Neural crest cell (in vitro differentiated cells): Measurements from ENCODE around the gene WDR90. TPM values are rescaled to one million over a fixed set of nuclear protein-coding genes. Genes with fewer than 3 reads are reported as not detected.

Experiments
- DNase-seq: peaks from one replicate; pipeline ENCODE4 v3.0.0; 2021; ENCODE audit warnings: low read depth, mixed read lengths, low spot score
- H3K27ac Mint-ChIP-seq: one replicate; pipeline ENCODE4 v1.8.0; 2021; ENCODE audit warnings: mild to moderate bottlenecking, mixed read lengths; ENCODE audit not compliant: unreplicated experiment
- H3K27me3 Mint-ChIP-seq: 2 replicates; pipeline ENCODE4 v1.8.0; 2021; ENCODE audit warnings: low read depth, mild to moderate bottlenecking, mixed read lengths
- H3K36me3 Mint-ChIP-seq: 2 replicates; pipeline ENCODE4 v1.8.0; 2021; ENCODE audit warnings: low read depth, mild to moderate bottlenecking, mixed read lengths
- H3K4me1 Mint-ChIP-seq: 2 replicates; pipeline ENCODE4 v1.8.0; 2021; ENCODE audit warnings: mixed read lengths
- H3K4me3 Mint-ChIP-seq: one replicate; pipeline ENCODE4 v1.8.0; 2021; ENCODE audit warnings: mild to moderate bottlenecking, mixed read lengths
- H3K9me3 Mint-ChIP-seq: 2 replicates; pipeline ENCODE4 v1.8.0; 2021; ENCODE audit warnings: mixed read lengths
- total RNA-seq: library from RNA; stranded (reverse); gene quantifications from 2 replicates; pipeline ENCODE4 v1.2.1, GENCODE V29; 2021
- TF ChIP-seq, protein P1 (sequence below): fragments of 200-600 bp; sonication (generic); conservative IDR thresholded peaks from 2 replicates; pipeline ENCODE4 v1.5.0; 2021; ENCODE audit warnings: antibody characterized with exemption, mild to moderate bottlenecking

Gene WDR90
- total RNA-seq, 1 donor from 2014 or later = 97.0 TPM

DNA sequence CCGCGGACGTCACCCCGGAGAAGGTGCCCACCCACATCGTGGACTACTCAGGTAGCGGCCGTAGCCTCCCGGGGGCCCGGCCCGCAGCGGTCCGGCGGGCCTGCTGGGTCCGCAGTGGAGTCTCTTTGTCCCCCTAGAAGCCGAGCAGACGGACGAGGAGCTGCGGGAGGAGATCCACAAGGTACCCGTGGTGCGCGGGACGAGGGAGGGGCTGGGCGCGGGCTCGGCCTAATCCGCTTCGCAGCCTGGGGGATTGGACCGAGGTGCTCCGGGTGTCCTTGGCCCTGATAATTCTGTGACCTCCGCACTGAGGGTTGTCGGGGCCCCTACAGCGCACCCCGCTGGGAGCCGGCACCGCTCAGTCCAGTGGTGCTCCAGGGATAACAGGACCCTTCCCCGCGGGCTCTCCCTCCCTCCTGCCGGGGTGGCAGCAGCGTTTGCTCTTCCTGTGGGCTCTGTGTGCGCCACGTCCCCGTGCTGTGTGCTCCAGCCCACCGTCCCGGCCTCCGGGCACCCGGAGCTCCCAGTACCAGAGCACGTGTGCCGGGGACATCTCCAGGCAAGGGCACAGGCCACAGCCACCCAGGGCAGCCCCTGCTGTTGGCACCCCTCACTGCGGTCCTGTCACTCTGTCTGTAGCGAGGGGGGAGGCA, 19.5 kb downstream of the WDR90 start:
- Mint-ChIP-seq H3K4me3 (peak overlapping the region; percentile 84), H3K9me3 (no peaks in the 10 kb centered on the region)

DNA sequence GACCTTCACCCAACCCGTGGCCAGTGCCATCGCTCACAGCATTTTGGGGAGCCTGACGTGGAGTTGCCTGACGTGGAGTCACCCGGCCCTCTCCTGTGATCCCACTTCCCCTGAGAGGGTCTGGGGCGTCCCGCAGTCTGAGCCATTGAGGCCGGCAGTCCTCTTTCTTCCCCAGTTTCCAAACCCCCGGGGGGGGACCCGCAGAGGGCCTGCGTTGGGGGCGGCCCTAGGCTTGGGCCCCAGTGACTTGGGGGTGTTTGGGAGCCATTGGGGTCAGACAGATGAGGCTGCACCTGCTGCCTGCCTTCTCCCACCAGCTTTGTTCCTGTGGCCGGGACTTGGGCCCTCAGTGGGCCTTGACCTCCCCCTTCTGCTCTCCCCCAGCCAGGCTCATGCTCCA, 20.5 kb downstream of the WDR90 start:
- peak overlapping the region; percentile 84 for H3K4me3 Mint-ChIP-seq

More for the DNA sequence above, 19.5 kb downstream of the WDR90 start:
- Mint-ChIP-seq H3K36me3 (no peaks in the 10 kb centered on the region), H3K27ac (no peak overlapping the region), H3K4me1 (peaks cover 4% of the 10 kb centered on the region), H3K27me3 (no peaks in the 10 kb centered on the region)
- TF ChIP-seq, protein P1, sequence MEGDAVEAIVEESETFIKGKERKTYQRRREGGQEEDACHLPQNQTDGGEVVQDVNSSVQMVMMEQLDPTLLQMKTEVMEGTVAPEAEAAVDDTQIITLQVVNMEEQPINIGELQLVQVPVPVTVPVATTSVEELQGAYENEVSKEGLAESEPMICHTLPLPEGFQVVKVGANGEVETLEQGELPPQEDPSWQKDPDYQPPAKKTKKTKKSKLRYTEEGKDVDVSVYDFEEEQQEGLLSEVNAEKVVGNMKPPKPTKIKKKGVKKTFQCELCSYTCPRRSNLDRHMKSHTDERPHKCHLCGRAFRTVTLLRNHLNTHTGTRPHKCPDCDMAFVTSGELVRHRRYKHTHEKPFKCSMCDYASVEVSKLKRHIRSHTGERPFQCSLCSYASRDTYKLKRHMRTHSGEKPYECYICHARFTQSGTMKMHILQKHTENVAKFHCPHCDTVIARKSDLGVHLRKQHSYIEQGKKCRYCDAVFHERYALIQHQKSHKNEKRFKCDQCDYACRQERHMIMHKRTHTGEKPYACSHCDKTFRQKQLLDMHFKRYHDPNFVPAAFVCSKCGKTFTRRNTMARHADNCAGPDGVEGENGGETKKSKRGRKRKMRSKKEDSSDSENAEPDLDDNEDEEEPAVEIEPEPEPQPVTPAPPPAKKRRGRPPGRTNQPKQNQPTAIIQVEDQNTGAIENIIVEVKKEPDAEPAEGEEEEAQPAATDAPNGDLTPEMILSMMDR = no peak
- DNase-seq = no peak

DNA sequence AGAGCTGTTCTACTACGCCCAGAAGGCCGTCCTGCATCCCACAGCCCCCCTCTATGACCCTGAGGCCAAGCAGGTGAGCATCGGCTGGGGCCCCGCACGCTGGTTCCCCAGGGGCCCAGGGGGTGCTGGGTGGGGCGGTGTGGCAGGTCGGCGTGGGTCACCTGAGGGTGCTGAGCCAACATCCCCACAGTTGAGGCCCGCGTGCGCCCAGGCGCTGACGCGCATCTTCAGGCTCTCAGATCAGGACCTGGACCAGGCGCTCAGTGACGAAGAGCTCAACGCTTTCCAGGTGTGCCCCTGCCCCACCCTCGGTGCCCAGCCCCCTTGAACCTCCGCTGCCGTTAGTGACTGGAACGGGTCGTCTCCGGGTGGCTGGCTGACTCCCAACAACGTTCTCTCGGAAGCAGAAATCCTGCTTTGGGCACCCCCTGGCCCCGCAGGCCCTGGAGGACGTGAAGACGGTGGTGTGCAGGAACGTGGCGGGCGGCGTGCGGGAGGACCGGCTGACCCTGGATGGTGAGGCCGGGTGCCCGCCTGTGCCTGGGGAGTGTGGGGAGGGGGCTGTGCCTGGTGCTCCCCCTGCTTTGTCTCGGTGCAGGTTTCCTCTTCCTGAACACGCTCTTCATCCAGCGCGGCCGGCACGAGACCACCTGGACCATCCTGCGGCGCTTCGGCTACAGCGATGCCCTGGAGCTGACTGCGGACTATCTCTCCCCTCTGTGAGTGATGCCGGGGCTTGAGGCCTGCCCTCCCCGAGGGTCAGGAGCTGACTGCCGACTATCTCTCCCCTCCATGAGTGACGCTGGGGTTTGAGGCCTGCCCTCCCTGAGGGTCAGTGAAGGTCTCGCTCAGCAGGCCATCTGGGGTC, 21.6 kb downstream of the WDR90 start:
- peaks cover 8% of the 10 kb centered on the region for H3K4me1 Mint-ChIP-seq
- H3K4me3 Mint-ChIP-seq = peak overlapping the region; percentile 84
- H3K27ac Mint-ChIP-seq = no peak overlapping the region
- H3K27me3 Mint-ChIP-seq = peaks cover 8% of the 10 kb centered on the region
- no peaks in the 10 kb centered on the region for H3K9me3 Mint-ChIP-seq
- TF ChIP-seq, protein P1 = no peak
- no peak for DNase-seq
- no peaks in the 10 kb centered on the region for H3K36me3 Mint-ChIP-seq

More for the DNA sequence above, 20.5 kb downstream of the WDR90 start:
- TF ChIP-seq, protein P1 = no peak
- Mint-ChIP-seq H3K27ac (no peak overlapping the region), H3K36me3 (no peaks in the 10 kb centered on the region), H3K4me1 (peaks cover 4% of the 10 kb centered on the region), H3K9me3 (no peaks in the 10 kb centered on the region), H3K27me3 (peaks cover under 1% of the 10 kb centered on the region)
- DNase-seq = no peak

DNA sequence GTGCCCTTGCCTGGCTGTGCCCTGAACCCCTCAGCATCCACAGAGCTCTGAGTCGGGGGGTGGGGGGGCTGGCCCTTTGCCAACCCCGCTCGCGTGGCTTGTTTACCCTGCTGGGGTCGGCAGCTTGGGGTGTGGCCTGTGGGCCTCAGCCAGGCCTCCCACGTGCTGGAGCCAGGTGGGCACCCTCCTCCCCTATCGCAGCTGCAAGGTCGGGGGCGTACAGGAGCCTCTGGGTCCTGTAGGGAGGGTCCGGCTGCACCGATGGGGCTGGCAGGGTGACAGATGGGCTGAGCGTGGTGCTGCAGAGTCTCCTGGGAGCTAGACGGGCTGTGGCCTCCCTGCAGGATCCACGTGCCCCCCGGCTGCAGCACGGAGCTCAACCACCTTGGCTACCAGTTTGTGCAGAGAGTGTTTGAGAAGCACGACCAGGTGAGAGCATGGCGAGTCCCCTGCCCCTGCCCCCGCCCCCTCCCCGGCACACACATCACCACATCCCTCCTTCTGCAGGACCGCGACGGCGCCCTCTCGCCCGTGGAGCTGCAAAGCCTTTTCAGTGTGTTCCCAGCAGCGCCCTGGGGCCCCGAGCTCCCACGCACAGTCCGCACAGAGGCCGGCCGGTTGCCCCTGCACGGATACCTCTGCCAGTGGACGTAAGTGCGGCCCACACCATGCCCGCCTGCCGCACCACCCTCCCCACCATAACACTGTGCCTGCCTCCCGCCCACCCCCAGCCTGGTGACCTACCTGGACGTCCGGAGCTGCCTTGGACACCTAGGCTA, 22.4 kb downstream of the WDR90 start:
- H3K4me3 Mint-ChIP-seq = no peak overlapping the region
- no peaks in the 10 kb centered on the region for H3K9me3 Mint-ChIP-seq

DNA sequence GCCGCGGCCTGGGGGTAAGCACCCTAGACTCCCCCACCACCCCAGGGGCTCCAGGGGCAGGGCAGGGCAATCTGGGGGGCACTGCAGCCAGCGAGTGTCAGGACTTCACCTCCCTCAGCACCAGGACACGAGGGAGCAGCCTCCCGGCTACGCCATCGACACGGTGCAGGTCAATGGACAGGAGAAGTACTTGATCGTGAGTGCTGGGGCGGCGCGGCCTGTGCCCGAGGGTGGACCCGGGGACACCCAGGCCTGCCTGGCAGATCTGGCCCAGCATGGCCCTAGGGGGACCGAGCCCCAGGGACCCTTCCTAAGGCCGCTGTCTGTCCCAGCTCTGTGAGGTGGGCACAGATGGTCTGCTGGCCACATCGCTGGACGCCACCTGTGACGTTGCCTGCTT, 23.2 kb downstream of the WDR90 start:
- Mint-ChIP-seq H3K36me3 (no peaks in the 10 kb centered on the region), H3K4me3 (peak overlapping the region; percentile 61), H3K27me3 (peaks cover 12% of the 10 kb centered on the region), H3K4me1 (peaks cover 8% of the 10 kb centered on the region), H3K9me3 (no peaks in the 10 kb centered on the region), H3K27ac (no peak overlapping the region)
- TF ChIP-seq, protein P1 = no peak
- DNase-seq = no peak

More for the DNA sequence above, 22.4 kb downstream of the WDR90 start:
- no peak for DNase-seq
- TF ChIP-seq, protein P1 = no peak
- Mint-ChIP-seq H3K4me1 (peaks cover 8% of the 10 kb centered on the region), H3K27me3 (peaks cover 9% of the 10 kb centered on the region), H3K36me3 (no peaks in the 10 kb centered on the region), H3K27ac (no peak overlapping the region)
